ENCODE results near the gene TMEM145.
A peak's percentile ranks its signal among the peaks of the same experiment; 100 is the strongest.

The TMEM145 gene

GRCh38 chr19:42276821-42277220 is 36.3 kb upstream of the TMEM145 start:
- Histone ChIP-seq H3K9me2 (replicated peaks; ENCODE audit: control insufficient read depth, low read length) (no peaks in the 10 kb centered on the region), H3K9me3 (ENCODE audit: control insufficient read depth, insufficient read depth, low read length) (no peaks in the 10 kb centered on the region), H3K4me2 (ENCODE audit: low read length) (no peak overlapping the region), H3K27ac (ENCODE audit: low read depth, low read length) (no peak overlapping the region), H3K4me1 (ENCODE audit: control insufficient read depth, low read length) (peaks cover 23% of the 10 kb centered on the region), H3F3A (ENCODE audit: control insufficient read depth, insufficient read depth) (no peaks in the 10 kb centered on the region), H3K36me3 (ENCODE audit: control insufficient read depth, low read length) (peaks cover 6% of the 10 kb centered on the region; the same call in 1 of the 2 replicates), H3K79me2 (ENCODE audit: control insufficient read depth, low read length) (peaks cover 7% of the 10 kb centered on the region), H3K4me3 (ENCODE audit: low read length) (no peak overlapping the region), H4K20me1 (ENCODE audit: control insufficient read depth, insufficient read depth, low read depth, low read length) (no peaks in the 10 kb centered on the region), H3K27me3 (ENCODE audit: control insufficient read depth, low read length) (no peaks in the 10 kb centered on the region)
- TF ChIP-seq CTCF (IDR thresholded peaks at IDR 0.05; ENCODE audit: low read depth, low read length, poor library complexity, severe bottlenecking) (no peak), EZH2phosphoT487 (IDR thresholded peaks at IDR 0.05; ENCODE audit: borderline replicate concordance, low read length) (no peak)

GRCh38 chr19:42277821-42278451 is 35.2 kb upstream of the TMEM145 start:
- H3K27me3 ChIP-seq (ENCODE audit: control insufficient read depth, low read length): no peaks in the 10 kb centered on the region
- H3K79me2 ChIP-seq (ENCODE audit: control insufficient read depth, low read length): peaks cover 9% of the 10 kb centered on the region
- H4K20me1 ChIP-seq (ENCODE audit: control insufficient read depth, insufficient read depth, low read depth, low read length): no peaks in the 10 kb centered on the region
- H3K9me3 ChIP-seq (ENCODE audit: control insufficient read depth, insufficient read depth, low read length): no peaks in the 10 kb centered on the region
- H3K36me3 ChIP-seq (ENCODE audit: control insufficient read depth, low read length): peaks cover 6% of the 10 kb centered on the region; the same call in 1 of the 2 replicates
- peaks cover 8% of the 10 kb centered on the region for H3F3A ChIP-seq (ENCODE audit: control insufficient read depth, insufficient read depth)
- no peak overlapping the region for H3K4me3 ChIP-seq (ENCODE audit: low read length)
- H3K4me2 ChIP-seq (ENCODE audit: low read length): no peak overlapping the region
- H3K9me2 ChIP-seq (replicated peaks; ENCODE audit: control insufficient read depth, low read length): no peaks in the 10 kb centered on the region
- H3K4me1 ChIP-seq (ENCODE audit: control insufficient read depth, low read length): peaks cover 34% of the 10 kb centered on the region
- no peak overlapping the region for H3K27ac ChIP-seq (ENCODE audit: low read depth, low read length)
- TF ChIP-seq CTCF (IDR thresholded peaks at IDR 0.05; ENCODE audit: low read depth, low read length, poor library complexity, severe bottlenecking) (no peak), EZH2phosphoT487 (IDR thresholded peaks at IDR 0.05; ENCODE audit: borderline replicate concordance, low read length) (no peak)

GRCh38 chr19:42278452-42279154 is 34.5 kb upstream of the TMEM145 start:
- Histone ChIP-seq H3K9me3 (ENCODE audit: control insufficient read depth, insufficient read depth, low read length) (no peaks in the 10 kb centered on the region), H3K4me3 (ENCODE audit: low read length) (peak overlapping the region; percentile 78; the same call in 1 of the 2 replicates), H3K36me3 (ENCODE audit: control insufficient read depth, low read length) (peaks cover 6% of the 10 kb centered on the region; the same call in 1 of the 2 replicates), H3K4me1 (ENCODE audit: control insufficient read depth, low read length) (peaks cover 40% of the 10 kb centered on the region), H3K27ac (ENCODE audit: low read depth, low read length) (no peak overlapping the region), H3K79me2 (ENCODE audit: control insufficient read depth, low read length) (peaks cover 14% of the 10 kb centered on the region), H3K4me2 (ENCODE audit: low read length) (peak overlapping the region; percentile 99), H3K9me2 (replicated peaks; ENCODE audit: control insufficient read depth, low read length) (no peaks in the 10 kb centered on the region), H4K20me1 (ENCODE audit: control insufficient read depth, insufficient read depth, low read depth, low read length) (no peaks in the 10 kb centered on the region), H3F3A (ENCODE audit: control insufficient read depth, insufficient read depth) (peaks cover 12% of the 10 kb centered on the region), H3K27me3 (ENCODE audit: control insufficient read depth, low read length) (no peaks in the 10 kb centered on the region)
- TF ChIP-seq EZH2phosphoT487 (IDR thresholded peaks at IDR 0.05; ENCODE audit: borderline replicate concordance, low read length) (no peak), CTCF (IDR thresholded peaks at IDR 0.05; ENCODE audit: low read depth, low read length, poor library complexity, severe bottlenecking) (no peak)
